ENCODE data around the gene CCDC197.

Gene CCDC197

GRCh38 chr14:93962701-93963601 lies 34.1 kb upstream of the CCDC197 start:
- H2AFZ ChIP-seq (ENCODE audit: low read depth, low read length, severe bottlenecking), result no peak overlapping the region
- H3F3A ChIP-seq (ENCODE audit: insufficient read depth), result peaks cover 48% of the 10 kb centered on the region
- H3K36me3 ChIP-seq (ENCODE audit: low read length), result no peaks in the 10 kb centered on the region
- peak overlapping the region; percentile 65 for H3K9ac ChIP-seq (ENCODE audit: low read length)
- H3K9me3 ChIP-seq (ENCODE audit: insufficient read depth, low read length), result no peaks in the 10 kb centered on the region
- no peaks in the 10 kb centered on the region for H3K27me3 ChIP-seq (ENCODE audit: low read length)
- no peak for TF ChIP-seq CTCF (IDR thresholded peaks at IDR 0.05; ENCODE audit: insufficient read depth, low read length, poor library complexity, severe bottlenecking)
- H3K4me2 ChIP-seq (ENCODE audit: low read depth, low read length, poor library complexity, severe bottlenecking), result peak overlapping the region; percentile 62
- no peaks in the 10 kb centered on the region for H3K9me2 ChIP-seq (replicated peaks; ENCODE audit: insufficient read depth, low read length)
- H3K79me2 ChIP-seq (ENCODE audit: insufficient read depth, low read length), result no peaks in the 10 kb centered on the region; the same call in 1 of the 2 replicates
- no peaks in the 10 kb centered on the region for H4K20me1 ChIP-seq (ENCODE audit: low read depth, low read length)
- H3K27ac ChIP-seq (ENCODE audit: low read depth, low read length), result peak overlapping the region; percentile 99
- H3K4me3 ChIP-seq (ENCODE audit: insufficient read depth, low read length, poor library complexity, severe bottlenecking), result peak overlapping the region; percentile 12

- no peak for TF ChIP-seq CTCF (IDR thresholded peaks at IDR 0.05; ENCODE audit: insufficient read depth, low read length, poor library complexity, severe bottlenecking)
- TF ChIP-seq EZH2phosphoT487 (conservative IDR thresholded peaks at IDR 0.05; ENCODE audit: low read length), result no peak
- H3K27ac ChIP-seq (ENCODE audit: low read depth, low read length), result peak overlapping the region; percentile 99
- no peak overlapping the region for H2AFZ ChIP-seq (ENCODE audit: low read depth, low read length, severe bottlenecking)
- H4K20me1 ChIP-seq (ENCODE audit: low read depth, low read length), result no peaks in the 10 kb centered on the region
- no peaks in the 10 kb centered on the region for H3K9me2 ChIP-seq (replicated peaks; ENCODE audit: insufficient read depth, low read length)
- no peaks in the 10 kb centered on the region for H3K9me3 ChIP-seq (ENCODE audit: insufficient read depth, low read length)
- H3K36me3 ChIP-seq (ENCODE audit: low read length), result no peaks in the 10 kb centered on the region
- H3K4me3 ChIP-seq (ENCODE audit: insufficient read depth, low read length, poor library complexity, severe bottlenecking), result no peak overlapping the region
- peak overlapping the region; percentile 65 for H3K9ac ChIP-seq (ENCODE audit: low read length)
- H3K27me3 ChIP-seq (ENCODE audit: low read length), result no peaks in the 10 kb centered on the region
- H3K4me2 ChIP-seq (ENCODE audit: low read depth, low read length, poor library complexity, severe bottlenecking), result peak overlapping the region; percentile 62
- no peaks in the 10 kb centered on the region for H3K79me2 ChIP-seq (ENCODE audit: insufficient read depth, low read length)
- H3F3A ChIP-seq (ENCODE audit: insufficient read depth), result peaks cover 48% of the 10 kb centered on the region
Observed at GRCh38 chr14:93963692-93964091, 33.4 kb upstream of the CCDC197 start.

GRCh38 chr14:93964281-93964680 lies 32.8 kb upstream of the CCDC197 start:
- Histone ChIP-seq H3K9me2 (replicated peaks; ENCODE audit: insufficient read depth, low read length) (no peaks in the 10 kb centered on the region), H3K9me3 (ENCODE audit: insufficient read depth, low read length) (no peaks in the 10 kb centered on the region), H3K27ac (ENCODE audit: low read depth, low read length) (peak overlapping the region; percentile 99), H3K27me3 (ENCODE audit: low read length) (no peaks in the 10 kb centered on the region), H3K4me2 (ENCODE audit: low read depth, low read length, poor library complexity, severe bottlenecking) (no peak overlapping the region), H3K79me2 (ENCODE audit: insufficient read depth, low read length) (no peaks in the 10 kb centered on the region), H3K4me3 (ENCODE audit: insufficient read depth, low read length, poor library complexity, severe bottlenecking) (no peak overlapping the region), H4K20me1 (ENCODE audit: low read depth, low read length) (no peaks in the 10 kb centered on the region), H3F3A (ENCODE audit: insufficient read depth) (peaks cover 48% of the 10 kb centered on the region), H3K36me3 (ENCODE audit: low read length) (no peaks in the 10 kb centered on the region), H2AFZ (ENCODE audit: low read depth, low read length, severe bottlenecking) (no peak overlapping the region), H3K9ac (ENCODE audit: low read length) (peak overlapping the region; percentile 65)
- no peak for TF ChIP-seq CTCF (IDR thresholded peaks at IDR 0.05; ENCODE audit: insufficient read depth, low read length, poor library complexity, severe bottlenecking)
- TF ChIP-seq EZH2phosphoT487 (conservative IDR thresholded peaks at IDR 0.05; ENCODE audit: low read length), result no peak

All from SU-DHL-6 (cell line).